SKM-1 treated with dmso at 0.1 percent for 144 hours (cell line): ENCODE measurements around the gene NEURL1.
"Not testable (repeated sequence)": the region's sequence is repeated elsewhere in the genome, so short reads cannot be mapped to it uniquely, and the experiment has no call there.

ENCODE experiments used
- DNase-seq: peaks from one replicate; lab custom pipeline; 2025; ENCODE audit not compliant: unreplicated experiment; lab: John Stamatoyannopoulos, UW

The NEURL1 gene

DNA sequence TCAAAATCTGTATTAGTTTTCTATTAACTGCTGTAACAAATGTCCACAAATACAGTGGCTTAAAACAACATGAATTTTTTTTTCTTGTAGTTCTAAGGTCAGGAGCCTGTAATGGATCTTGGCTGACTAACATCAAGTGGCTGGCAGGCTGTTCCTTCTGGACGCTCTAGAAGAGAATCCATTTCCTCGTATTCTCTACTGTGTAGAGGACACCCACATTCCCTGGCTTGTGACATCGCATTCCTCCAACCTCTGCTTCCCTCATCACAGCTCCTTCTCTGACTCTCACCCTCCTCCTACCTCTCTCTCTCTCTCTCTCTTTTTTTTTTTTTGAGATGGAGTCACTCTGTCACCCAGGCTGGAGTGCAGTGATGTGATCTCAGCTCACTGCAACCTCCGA is 30.0 kb upstream of the NEURL1 start:
- no peak for DNase-seq

DNA sequence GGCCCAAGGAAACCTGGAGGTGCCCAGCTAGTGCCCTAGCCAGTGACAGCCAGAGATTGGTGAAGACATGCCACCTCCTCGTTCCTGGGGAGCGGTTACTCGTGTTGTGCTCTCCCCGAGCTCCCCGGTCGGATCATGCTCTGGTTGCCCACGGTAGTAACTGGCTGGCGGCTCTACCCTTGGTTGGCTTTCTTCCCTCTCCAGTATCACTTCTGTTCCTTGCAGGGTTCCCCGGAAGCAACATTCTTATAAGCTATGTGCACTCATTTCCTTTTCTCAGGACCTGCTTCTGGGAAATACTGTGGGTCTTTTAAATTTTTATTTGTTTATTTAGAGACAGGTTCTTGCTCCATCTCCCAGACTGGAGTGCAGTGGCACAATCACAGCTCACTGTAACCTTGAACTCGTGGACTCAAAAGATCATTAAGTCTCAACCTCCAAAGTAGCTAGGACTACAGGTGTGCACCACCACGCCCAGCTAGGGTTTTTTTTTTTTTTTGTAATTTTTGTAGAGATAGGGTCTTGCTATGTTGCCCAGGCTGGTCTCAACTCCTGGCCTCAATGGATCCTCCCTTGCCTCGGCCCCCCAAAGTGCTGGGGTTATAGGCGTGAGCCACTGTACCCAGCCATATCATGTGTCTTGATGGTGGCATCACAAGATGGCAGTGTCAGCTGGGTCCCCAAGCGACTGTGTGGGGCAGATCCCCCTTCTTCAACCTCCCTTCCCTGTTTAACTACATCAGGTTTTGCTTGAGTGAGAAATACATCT is 27.9 kb upstream of the NEURL1 start:
- no peak for DNase-seq

DNA sequence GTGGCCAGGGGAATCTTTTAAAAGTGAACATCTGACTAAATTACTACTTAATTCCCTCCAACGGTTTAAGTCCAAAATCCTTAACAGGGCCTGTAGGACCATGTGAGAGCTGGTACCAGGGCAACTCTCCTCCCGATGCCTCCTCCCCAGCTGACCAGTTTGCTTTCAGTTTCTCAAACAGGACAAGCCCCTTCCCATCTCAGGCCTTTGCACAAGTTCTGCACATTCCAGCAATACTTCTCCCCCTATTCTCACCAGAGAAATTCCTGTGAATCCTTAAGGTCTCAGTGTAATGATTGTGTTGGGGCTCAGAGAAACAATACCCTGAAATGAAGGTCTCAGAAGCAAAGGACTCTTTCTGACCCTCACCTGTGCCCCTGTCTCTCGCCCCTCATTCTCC is 26.8 kb upstream of the NEURL1 start:
- DNase-seq: no peak

DNA sequence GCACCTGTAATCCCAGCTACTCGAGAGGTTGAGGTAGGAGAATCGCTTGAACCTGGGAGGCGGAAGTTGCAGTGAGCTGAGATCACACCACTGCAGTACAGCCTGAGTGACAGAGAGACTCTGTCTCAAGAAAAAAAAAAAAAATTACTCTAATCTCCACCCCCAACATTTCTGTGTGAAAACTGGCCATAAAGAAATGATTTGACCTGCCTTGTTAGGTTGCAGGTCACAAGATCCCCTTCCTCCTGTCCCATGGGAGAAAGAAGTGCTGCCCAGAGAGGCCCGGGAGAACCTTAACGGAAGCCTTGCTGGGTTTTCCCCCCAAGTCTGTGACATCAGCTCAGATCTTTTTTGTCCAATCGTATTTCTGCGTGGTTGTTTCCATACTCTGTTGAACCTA is 26.1 kb upstream of the NEURL1 start:
- DNase-seq: no peak

DNA sequence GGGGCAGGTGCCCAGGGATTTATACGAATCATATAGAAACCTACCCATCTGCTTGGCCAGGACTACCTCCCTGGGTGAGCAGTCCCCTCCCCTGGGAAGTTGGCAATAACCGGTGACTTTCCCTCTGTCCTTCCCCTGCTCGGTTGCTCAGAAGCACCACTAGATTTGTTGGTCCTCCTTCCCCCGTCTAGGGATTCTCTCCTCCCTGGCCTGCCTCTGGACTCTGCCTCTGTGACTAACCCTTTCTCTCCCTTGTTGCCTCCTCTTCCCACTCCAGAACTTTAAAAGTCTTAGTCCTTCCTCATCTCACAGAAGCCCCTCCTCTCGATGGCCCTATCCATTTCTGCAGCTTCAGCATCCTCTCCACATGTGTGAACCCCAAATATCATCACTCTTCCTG is 24.3 kb upstream of the NEURL1 start:
- no peak for DNase-seq

DNA sequence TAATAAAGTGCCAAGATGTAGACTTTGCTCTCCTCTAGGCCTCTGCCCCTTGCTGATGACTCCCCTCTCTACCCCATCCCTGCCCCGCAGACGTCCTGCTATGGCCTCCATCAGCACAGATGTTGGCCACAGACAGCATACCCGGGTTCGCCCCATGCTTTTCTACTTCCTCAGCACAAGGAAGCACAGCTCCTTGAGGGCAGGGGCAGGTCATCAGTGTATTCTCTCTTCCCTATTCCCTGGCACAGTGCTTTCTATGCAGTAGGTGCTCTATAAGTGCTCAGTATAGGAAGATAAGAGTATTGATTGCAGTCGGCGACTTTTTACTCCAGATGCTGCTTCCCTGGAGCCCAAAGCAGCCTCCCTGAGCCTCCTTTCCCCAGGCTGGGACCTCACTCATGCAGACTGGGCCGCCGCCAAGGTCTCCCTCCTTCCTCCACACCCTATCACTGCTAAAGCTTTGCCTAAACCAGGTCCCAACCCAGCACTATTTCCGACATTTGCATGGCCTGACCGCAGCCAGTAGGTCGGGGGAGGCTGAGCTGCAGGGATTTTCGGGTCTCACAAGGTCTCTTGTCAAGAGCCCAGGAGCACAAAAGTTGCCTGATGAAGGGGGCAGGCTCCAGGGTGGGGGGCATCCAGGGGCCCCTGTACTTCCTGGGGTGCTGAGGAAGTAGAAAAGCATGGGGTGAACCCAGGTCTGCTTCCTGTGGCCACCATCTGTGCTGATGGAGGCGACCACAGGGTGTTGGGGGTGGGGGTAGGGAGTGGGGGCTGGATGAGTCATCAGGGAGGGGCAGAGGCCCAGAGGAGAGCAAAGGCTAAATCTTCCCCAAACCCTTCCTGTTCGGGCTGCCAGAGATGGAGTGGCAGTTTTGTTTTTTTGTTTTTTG is 22.5 kb upstream of the NEURL1 start:
- peak; percentile 93 for DNase-seq

DNA sequence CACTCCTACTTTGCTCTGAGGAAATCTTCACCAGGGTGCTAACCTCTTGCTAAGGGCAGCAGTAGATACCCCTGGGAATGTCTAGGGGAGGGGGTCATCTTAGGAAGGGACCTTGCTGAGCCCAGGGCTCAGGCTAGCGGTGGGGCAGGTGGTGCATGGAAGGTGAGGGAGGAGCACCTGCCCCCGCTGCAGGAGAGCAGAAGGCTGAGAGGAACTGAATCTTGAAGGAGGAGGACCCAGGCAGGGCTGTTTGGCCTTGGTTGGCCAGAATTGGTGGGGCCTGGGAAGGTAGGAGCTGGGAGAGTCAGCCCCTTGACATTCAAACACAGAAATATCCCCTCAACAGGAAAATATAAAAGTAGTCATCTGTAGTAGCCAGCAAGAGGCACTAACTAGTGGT is 21.5 kb upstream of the NEURL1 start:
- DNase-seq: peak; percentile 35

DNA sequence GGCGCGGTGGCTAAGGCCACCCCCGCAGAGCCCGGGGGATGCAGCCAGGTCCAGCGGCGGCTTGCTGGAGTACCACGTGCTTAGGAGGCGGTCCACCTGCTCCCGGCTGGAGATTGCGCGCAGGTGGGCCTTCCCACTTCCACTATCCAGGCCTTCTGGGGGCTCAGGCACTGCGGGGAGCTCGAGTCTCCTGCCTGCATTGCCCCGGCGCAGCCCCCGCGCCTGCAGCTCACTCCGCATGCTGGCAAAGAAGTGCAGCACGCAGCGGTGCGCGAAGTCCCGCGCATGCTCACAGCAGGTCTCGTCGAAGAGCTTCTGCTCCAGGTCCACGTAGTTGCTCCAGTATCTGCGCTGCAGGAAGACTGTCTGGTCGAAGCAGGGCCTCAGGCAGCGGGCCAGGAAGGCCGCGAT is 20.2 kb upstream of the NEURL1 start:
- DNase-seq: no peak

DNA sequence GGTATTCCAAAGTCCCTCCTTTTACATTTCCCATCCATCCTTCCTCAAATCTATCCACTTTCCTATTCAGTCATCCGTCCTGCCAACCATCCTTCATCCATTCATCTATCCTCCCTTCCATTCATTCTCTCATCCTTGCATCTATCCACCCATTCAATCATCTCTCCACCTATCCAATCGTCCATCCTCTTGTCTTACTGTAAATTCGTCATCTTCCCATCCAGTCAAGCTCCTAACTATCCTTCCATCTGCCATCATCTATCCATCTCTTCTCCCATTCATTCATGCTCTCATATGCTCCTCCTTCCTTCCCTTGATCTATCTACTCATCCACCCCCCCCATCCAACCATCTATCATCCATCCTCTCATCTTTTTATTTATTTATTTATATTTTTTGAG is 19.4 kb upstream of the NEURL1 start:
- DNase-seq: no peak

DNA sequence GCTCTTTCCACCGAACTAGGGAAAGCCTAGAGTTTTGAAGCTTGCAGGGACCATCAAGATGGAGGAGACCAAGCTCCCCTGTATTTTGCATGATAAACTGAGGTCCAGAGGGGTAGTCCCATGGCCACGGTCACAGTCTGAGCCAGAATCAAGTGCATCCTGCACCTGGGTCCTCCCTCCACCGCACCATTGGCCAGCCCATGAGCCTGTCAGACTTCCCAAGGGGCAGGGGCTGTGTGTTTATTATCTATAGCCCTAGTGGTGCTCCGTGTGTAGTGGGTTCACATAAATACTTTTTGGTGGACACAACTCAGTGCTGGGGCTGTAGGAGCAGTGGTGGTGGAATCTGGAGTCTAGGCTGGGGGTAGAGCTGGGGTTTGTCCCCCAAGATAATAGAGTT is 18.1 kb upstream of the NEURL1 start:
- no peak for DNase-seq

DNA sequence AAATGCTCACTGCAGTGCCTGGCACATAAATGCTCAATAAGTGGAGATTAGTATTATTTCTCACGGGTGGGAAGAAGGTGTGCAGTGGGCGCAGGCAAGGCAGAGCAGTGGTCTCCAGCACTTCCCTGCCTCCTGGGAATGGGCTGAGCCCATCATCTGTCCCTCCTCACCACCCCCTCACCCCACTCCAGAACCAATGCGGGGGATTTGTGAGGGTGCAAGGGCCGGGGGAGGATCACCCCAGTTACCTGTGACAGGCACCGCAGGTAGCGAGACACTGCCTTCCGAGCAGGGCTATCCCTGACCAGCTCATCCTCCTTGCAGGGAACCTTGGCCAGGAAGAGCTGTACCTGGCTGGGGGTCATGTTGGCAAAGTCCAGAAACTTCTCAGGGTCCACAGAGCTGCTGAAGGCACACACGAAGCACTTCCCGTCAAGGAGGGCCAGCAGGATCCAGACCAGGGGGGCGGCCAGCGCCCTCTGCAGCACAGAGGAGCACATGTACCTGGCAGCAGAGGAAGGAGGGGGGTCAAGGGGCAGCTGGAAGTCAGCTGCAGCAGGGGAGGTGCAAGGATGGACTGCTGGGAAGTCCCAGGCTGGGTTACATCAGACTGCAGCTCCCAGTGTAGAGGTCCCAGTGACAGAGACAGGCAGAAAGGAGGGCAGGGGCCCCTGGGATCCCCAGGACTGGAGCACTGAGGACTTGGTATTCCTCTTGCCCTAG is 17.3 kb upstream of the NEURL1 start:
- DNase-seq: peak; percentile 33

DNA sequence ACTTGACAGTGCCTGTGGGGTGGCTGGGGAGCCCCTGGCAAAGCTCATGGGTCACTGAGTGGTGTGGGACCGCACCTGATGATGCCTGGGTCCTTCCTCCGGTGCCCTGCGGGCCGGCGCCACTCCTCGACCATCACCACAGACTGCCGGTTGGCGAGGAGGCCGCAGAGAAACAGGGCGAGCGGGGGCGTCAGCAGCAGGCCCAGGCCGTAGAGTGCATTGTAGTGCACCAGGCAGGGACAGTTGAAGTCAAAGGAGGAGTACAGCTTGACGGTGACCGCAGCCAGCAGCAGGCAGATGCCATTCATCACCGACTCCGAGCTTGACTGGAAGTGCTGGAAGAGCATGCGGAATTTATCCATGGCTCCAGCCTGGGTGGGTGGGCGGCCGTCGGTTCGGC is 14.8 kb upstream of the NEURL1 start:
- DNase-seq: no peak

DNA sequence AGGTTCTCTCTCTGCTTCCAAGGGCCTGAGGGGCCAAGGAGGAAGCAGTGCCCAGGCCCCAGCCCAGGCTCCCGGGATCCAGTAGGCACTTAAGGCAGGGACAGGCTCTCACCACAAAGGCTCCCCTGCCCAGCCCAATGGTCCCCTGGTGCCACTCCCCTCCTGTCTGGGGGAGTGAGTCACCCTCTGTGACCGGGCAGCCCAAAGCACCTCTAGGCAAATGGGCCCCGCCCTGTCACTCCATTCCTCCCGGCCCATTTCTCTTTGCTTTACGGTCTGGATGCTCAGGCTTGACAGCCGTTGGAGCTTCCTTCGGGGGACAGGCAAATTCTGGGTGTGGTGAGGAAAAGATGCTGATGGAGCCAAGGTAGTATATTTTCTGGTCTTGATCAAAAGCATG is 14.4 kb upstream of the NEURL1 start, which contains the start of gene CALHM3:
Gene CALHM3, minus strand, starts transcription at position 106 of the 400 bp plus-strand sequence. CDS start 208 bp downstream, outside the sequence.
- no peak for DNase-seq

DNA sequence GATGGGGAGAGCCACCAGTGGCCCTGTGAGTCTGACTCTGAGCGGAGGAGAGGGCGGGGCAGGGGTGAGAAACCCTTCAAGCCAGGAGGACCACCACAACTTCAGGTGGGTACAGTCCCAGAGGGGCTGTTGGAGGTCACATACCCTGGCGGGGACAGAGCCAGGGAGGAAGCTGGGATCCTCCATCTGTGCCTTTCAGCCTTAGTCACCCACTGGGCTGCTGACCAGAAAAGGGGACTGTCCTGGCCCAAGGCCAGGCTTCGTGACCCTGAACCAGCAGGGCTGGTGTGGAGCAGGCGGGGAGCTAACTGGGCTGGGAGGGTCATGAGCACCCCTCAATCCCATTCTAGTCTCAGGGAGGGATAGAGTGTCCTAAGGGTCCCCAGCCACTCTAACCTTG is 13.0 kb upstream of the NEURL1 start:
- DNase-seq: no peak

DNA sequence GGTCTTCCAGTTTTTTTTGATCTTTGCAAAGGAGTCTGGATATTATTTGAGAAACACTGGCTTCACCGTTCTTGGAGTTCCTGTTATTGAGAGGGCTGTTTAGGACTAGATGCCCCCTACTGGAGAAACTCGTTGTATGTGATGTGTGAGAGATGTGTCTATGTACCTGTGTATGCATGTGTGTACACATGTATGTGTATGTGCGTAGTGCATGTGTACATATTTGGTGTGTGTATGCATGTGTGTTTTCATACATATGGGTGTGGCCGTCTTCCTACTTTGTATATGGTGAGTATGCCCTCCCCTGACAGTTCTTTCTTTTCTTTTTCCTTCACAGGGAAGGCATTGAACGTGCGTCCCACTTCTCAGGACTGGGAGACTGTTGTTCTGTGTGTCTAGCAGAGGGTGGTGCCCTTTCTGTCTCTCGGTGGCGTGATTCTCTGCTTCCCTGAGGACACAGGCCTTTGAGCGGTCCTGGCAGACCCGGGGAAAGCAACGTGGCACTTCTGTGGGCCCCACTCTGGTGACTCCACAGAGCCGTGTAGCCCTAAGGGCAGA is 11.5 kb upstream of the NEURL1 start:
- DNase-seq: peak; percentile 84

DNA sequence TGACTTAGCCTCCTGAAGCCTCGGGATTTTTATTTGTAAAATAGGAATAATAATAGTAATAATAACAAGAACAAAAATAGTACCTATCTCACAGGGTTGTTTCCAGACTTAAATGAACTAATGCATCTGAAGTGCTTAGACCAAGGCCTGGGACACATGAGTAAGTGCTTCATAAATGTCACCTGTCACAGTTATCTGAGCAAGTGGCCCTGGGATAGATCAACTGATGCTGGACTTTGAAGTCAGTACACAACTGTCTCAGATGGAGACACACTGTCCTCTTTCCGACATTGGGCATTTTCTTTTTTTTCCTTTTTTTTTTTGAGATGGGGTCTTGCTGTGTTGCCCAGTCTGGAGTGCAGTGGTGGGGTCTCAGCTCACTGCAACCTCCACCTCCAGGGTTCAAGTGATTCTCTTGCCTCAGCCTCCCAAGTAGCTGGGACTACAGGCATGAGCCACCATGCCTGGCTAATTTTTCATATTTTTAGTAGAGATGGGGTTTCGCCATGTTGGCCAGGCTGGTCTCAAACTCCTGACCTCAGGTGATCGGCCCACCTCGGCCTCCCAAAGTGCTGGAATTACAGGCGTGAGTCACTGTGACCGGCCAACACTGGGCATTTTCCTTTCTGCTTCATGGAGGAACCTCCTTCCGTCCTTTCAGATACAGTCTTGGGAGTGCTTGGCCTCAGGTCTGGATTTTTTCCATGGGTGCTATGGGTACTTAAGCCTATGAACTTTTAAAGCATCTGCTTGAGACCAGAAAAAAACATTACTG is 6.7 kb upstream of the NEURL1 start:
- not testable (repeated sequence) for DNase-seq

DNA sequence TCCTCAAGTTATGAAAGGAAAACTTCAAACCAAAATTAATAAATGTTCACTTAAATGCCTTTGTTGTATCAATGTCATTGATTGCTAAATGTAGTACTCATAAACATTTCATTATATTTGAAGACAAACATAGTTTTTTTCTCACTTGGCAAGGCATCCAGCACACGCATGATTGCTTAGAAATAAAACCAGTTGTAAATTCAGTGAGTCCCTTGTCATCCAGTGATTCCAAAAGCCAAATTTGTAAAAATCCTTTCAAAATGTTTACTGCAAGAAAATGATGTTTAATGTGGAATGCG is 6.1 kb upstream of the NEURL1 start:
- DNase-seq: no peak

DNA sequence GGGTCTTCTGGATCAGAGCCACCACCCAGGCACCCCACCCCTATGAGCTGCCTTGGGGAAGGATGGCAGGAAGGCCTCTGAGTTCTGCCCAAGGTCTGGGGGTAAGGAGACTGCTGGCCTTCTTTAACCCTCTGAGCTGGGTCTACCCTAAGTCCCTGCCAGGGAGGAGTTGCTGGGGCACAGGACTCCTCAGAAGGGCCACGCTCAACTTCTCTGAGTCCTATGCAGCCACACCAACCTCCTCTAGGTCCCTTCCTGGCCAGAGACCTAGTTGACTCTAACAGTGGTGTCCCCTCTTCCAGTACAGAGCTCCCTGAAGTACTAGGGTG is 2.6 kb upstream of the NEURL1 start:
- DNase-seq: no peak

DNA sequence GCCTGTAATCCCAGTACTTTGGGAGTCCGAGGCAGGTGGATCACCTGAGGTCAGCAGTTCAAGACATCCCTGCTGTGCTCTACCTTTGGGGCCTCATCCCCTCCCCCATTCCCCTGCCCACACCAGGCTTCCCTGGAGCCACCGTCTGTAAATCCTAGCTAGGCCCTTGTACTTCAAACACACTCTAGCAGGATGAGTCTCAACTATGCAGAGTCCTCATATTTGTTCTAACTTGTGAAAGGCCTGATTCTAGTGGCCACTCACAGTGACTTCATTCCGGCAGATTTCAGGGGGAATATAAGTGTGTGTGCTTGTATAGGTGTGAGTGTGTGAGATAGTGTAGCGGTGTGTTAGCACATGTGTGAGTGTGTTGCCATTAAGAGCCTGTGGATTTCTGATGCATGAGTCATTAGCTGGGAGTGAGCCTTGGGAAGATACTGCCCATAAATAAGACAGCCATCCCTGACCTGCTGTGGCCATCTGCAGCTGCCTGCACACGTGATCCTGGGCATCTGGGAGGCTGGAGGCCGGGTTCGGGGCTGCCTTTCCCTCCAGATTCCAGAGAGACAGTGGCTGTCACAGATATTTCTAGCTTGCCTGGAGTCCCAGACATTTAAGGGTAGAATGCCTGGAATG is 1.7 kb upstream of the NEURL1 start:
- no peak for DNase-seq

DNA sequence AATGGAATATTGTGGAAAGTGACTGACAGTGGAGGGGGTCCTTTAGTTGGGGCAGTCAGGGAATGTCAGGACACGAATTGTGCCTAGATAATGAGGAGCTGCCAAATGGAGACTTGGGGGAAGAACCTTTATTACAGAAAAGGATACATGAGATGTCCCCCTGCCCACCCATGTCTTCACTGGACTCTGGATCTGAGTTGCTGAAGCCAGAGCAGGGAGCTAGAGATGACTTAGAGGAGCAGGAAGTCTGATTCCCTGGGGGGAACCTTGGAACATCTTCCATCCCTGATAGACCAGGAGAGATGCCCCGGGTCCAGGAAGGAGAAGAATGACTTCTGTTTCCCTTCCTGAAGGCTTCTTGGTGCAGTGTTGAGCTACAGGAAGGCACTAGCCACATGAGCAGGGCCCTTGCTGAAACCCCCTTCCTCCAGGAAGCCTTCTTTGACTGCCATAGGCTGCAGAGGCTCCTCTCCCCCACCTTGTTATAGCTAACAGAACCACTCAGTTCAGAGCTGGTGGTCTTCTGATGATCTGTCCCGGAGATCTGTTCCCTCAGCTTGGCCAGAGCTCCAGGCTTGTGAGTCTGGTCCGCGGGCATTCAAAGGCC is 747 bp upstream of the NEURL1 start:
- no peak for DNase-seq
